ENCODE measurements around the gene GRB10.

DNA sequence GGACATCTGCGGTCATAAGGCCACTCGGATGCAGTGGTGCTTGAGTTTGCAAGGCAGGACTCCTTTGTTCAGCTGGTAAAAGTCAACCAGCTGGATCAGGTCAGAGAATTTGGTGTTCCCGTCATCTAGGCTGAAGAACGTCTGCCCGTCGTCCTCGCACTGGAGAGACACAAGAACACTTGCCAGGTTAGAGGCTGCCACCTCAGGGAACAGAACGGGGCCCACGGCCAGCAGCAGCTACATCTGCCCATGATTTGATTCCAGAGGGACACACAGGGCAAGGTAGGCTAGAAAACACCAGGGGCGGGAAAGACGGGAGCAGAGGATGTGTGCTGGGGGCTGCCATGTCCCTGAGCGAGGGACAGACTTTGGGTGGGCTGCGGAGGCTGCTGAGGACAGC is 189.8 kb downstream of the GRB10 start:
- TF ChIP-seq, protein P1, sequence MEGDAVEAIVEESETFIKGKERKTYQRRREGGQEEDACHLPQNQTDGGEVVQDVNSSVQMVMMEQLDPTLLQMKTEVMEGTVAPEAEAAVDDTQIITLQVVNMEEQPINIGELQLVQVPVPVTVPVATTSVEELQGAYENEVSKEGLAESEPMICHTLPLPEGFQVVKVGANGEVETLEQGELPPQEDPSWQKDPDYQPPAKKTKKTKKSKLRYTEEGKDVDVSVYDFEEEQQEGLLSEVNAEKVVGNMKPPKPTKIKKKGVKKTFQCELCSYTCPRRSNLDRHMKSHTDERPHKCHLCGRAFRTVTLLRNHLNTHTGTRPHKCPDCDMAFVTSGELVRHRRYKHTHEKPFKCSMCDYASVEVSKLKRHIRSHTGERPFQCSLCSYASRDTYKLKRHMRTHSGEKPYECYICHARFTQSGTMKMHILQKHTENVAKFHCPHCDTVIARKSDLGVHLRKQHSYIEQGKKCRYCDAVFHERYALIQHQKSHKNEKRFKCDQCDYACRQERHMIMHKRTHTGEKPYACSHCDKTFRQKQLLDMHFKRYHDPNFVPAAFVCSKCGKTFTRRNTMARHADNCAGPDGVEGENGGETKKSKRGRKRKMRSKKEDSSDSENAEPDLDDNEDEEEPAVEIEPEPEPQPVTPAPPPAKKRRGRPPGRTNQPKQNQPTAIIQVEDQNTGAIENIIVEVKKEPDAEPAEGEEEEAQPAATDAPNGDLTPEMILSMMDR (IDR thresholded peaks at IDR 0.05), result no peak
- TF ChIP-seq ZFX (IDR thresholded peaks at IDR 0.05; ENCODE audit: borderline replicate concordance), result no peak
